ENCODE data around the gene PLOD1. TPM values are rescaled to one million over a fixed set of nuclear protein-coding genes. Genes with fewer than 3 reads are reported as not detected.
A peak's percentile ranks its signal among the peaks of the same experiment; 100 is the strongest.

Gene PLOD1
- total RNA-seq, 1 donor from 2014 or later, result 61.6 TPM

DNA sequence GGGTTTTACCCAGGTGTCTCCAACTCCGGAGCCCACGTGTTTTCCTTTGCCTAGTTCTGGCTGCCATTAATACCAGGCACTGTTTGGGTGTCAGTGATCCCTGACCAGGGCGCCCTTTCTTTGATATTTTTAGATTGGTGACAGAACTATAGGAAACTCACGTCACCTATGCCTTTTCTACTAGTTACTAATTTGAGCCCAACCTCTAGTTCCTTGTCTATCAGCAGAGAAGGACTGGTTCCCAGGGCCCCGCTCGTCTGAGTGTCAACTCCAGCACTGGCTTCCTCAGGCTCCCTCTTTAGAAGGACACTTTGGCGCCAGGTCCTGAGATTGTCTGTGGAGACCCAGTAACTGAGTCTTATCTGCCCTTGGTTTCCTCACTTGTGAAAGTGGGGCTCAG lies 55.2 kb downstream of the PLOD1 start:
- intact Hi-C loops (cut with micrococcal nuclease), result no loop called here
- H3K4me1 ChIP-seq, result peaks cover 86% of the 10 kb centered on the region
- H3K4me3 ChIP-seq, result no peak overlapping the region
- peak overlapping the region; percentile 97 for H3K27ac ChIP-seq (replicated peaks)
- peak; percentile 36 for DNase-seq
- no peaks in the 10 kb centered on the region for H3K27me3 ChIP-seq (ENCODE audit: low read depth)
- H3K36me3 ChIP-seq, result peaks cover 86% of the 10 kb centered on the region
- TF ChIP-seq, protein P1, sequence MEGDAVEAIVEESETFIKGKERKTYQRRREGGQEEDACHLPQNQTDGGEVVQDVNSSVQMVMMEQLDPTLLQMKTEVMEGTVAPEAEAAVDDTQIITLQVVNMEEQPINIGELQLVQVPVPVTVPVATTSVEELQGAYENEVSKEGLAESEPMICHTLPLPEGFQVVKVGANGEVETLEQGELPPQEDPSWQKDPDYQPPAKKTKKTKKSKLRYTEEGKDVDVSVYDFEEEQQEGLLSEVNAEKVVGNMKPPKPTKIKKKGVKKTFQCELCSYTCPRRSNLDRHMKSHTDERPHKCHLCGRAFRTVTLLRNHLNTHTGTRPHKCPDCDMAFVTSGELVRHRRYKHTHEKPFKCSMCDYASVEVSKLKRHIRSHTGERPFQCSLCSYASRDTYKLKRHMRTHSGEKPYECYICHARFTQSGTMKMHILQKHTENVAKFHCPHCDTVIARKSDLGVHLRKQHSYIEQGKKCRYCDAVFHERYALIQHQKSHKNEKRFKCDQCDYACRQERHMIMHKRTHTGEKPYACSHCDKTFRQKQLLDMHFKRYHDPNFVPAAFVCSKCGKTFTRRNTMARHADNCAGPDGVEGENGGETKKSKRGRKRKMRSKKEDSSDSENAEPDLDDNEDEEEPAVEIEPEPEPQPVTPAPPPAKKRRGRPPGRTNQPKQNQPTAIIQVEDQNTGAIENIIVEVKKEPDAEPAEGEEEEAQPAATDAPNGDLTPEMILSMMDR (IDR thresholded peaks at IDR 0.05; ENCODE audit: borderline replicate concordance), result no peak
- no peaks in the 10 kb centered on the region for H3K9me3 ChIP-seq (replicated peaks)

GRCh38 chr1:11990303-11991032 lies 56.0 kb downstream of the PLOD1 start:
- Histone ChIP-seq H3K27ac (replicated peaks) (peak overlapping the region; percentile 97), H3K36me3 (peaks cover 86% of the 10 kb centered on the region), H3K4me3 (no peak overlapping the region), H3K4me1 (peaks cover 86% of the 10 kb centered on the region), H3K27me3 (ENCODE audit: low read depth) (no peaks in the 10 kb centered on the region), H3K9me3 (replicated peaks) (no peaks in the 10 kb centered on the region)
- TF ChIP-seq, protein P1 (IDR thresholded peaks at IDR 0.05; ENCODE audit: borderline replicate concordance), result no peak
- intact Hi-C loops (cut with micrococcal nuclease), result no loop called here
- peak; percentile 75 for DNase-seq

DNA sequence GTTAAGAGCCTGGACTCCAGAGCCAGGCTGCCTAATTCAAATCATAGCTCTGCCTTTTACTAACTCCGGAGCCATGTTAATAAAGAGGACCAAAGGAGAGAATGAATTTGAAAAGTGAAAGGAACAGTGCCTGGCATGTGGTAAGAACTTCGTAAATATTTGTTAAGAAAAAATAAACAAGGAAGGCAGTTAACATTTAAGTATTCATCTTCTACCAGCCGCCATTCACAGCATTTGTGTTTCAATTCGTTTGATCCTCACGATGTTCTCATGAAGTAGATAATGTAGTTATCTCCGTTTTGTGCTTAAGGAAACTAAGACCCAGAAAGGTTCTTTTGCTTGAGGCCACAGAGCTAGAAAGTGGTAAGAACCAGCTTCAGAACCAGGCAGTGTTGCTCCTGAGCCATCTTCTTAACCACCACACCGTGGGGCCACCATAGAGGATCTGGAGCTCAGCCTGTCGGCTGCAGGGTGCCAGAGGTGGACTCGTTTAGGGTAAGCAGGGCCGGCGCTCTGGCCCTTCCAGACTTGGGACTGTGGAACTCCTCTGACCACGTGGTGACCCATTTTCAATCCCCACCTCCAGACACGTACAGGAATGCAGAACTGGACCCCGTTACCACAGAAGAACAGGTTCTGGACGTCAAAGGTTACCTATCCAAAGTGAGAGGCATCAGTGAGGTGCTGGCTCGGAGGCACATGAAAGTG lies 57.6 kb downstream of the PLOD1 start:
- peaks cover 89% of the 10 kb centered on the region for H3K36me3 ChIP-seq
- H3K27ac ChIP-seq (replicated peaks), result peak overlapping the region; percentile 97
- no peak for DNase-seq
- no peaks in the 10 kb centered on the region for H3K9me3 ChIP-seq (replicated peaks)
- H3K27me3 ChIP-seq (ENCODE audit: low read depth), result no peaks in the 10 kb centered on the region
- H3K4me1 ChIP-seq, result peaks cover 81% of the 10 kb centered on the region
- H3K4me3 ChIP-seq, result no peak overlapping the region
- intact Hi-C loops (cut with micrococcal nuclease), result no loop called here
- TF ChIP-seq, protein P1 (IDR thresholded peaks at IDR 0.05; ENCODE audit: borderline replicate concordance), result no peak

- H3K4me3 ChIP-seq, result no peak overlapping the region
- intact Hi-C loops (cut with micrococcal nuclease), result no loop called here
Measured at GRCh38 chr1:11997081-11997850, 62.7 kb downstream of the PLOD1 start.

GRCh38 chr1:11998636-11999035 lies 64.1 kb downstream of the PLOD1 start:
- intact Hi-C loops (cut with micrococcal nuclease), result no loop called here
- Histone ChIP-seq H3K9me3 (replicated peaks) (no peaks in the 10 kb centered on the region), H3K36me3 (peaks cover 100% of the 10 kb centered on the region), H3K27me3 (ENCODE audit: low read depth) (no peaks in the 10 kb centered on the region), H3K27ac (replicated peaks) (no peak overlapping the region), H3K4me1 (peaks cover 44% of the 10 kb centered on the region), H3K4me3 (no peak overlapping the region)
- TF ChIP-seq, protein P1 (IDR thresholded peaks at IDR 0.05; ENCODE audit: borderline replicate concordance), result no peak
- no peak for DNase-seq

More at GRCh38 chr1:11997081-11997850, 62.7 kb downstream of the PLOD1 start:
- no peaks in the 10 kb centered on the region for H3K27me3 ChIP-seq (ENCODE audit: low read depth)
- no peaks in the 10 kb centered on the region for H3K9me3 ChIP-seq (replicated peaks)
- peak overlapping the region; percentile 97 for H3K27ac ChIP-seq (replicated peaks)
- peaks cover 100% of the 10 kb centered on the region for H3K36me3 ChIP-seq
- peaks cover 52% of the 10 kb centered on the region for H3K4me1 ChIP-seq
- TF ChIP-seq, protein P1 (IDR thresholded peaks at IDR 0.05; ENCODE audit: borderline replicate concordance), result no peak
- DNase-seq, result no peak

Measured in left ventricle myocardium inferior (tissue), 1 donor.